GM12801 (cell line): ENCODE results near the gene WWOX.

Experiments
- TF ChIP-seq, protein P1 (sequence below): IDR thresholded peaks from one replicate; pipeline ENCODE4 v1.5.1; 2011; ENCODE audit warnings: control low read depth; ENCODE audit not compliant: insufficient read length; ENCODE audit errors: extremely low read depth

WWOX gene

DNA sequence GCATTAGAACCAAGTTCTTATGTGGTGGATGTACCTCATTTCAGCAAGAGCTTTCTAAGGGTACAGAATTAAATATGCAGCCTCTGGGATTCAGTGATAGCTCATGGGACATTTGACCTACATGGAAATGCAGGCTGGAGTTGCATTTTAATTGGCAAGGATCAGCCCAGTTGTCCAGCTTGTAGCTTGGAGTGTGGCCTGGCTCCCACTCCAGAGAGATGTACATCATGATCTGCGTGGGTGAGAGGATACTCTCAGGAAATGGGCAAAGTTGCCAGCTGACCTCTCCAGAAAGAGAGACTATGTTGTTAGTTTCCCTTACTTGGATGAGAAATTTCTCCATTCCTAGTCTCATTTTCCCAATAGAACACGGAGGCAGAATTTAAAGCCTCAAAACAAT is 945.7 kb downstream of the WWOX start:
- TF ChIP-seq, protein P1, sequence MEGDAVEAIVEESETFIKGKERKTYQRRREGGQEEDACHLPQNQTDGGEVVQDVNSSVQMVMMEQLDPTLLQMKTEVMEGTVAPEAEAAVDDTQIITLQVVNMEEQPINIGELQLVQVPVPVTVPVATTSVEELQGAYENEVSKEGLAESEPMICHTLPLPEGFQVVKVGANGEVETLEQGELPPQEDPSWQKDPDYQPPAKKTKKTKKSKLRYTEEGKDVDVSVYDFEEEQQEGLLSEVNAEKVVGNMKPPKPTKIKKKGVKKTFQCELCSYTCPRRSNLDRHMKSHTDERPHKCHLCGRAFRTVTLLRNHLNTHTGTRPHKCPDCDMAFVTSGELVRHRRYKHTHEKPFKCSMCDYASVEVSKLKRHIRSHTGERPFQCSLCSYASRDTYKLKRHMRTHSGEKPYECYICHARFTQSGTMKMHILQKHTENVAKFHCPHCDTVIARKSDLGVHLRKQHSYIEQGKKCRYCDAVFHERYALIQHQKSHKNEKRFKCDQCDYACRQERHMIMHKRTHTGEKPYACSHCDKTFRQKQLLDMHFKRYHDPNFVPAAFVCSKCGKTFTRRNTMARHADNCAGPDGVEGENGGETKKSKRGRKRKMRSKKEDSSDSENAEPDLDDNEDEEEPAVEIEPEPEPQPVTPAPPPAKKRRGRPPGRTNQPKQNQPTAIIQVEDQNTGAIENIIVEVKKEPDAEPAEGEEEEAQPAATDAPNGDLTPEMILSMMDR: no peak

DNA sequence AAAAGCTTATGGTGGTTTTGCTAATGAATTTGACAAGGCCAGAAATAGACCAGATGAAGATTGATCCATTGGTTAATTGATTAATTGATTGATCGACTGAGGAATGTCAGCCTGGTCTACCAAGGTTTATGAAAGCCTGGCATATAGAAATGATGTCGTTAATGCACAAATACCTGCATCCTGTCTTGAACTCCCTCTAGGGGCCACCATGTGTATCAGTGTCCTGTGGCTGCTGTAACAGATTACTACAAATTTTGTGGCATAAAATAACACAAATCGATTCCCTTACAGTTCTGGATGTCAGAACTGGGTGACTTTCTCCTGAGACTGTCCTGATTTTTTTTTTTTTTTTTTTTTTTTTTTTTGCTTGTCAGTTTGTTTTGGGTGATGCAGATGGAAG is 947.9 kb downstream of the WWOX start:
- TF ChIP-seq, protein P1: no peak

DNA sequence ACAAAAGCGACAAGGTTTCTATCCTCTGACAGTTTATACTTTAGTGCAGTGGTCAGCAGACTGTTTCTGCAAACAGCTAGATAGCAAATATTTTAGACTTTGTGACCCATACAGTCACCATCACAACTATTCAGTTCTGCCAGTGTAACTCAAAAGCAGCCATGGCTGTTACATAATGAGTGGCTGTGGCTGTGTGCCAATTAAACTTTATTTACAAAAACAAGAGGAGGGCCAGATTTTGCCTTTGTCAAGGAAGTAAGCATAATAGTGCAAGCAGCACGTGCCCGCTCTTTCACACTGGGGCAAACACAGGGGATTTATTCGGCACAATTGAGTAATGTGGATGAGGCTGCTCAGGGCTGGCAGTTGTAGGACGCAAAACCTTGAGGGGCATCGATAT is 949.6 kb downstream of the WWOX start:
- TF ChIP-seq, protein P1: no peak

DNA sequence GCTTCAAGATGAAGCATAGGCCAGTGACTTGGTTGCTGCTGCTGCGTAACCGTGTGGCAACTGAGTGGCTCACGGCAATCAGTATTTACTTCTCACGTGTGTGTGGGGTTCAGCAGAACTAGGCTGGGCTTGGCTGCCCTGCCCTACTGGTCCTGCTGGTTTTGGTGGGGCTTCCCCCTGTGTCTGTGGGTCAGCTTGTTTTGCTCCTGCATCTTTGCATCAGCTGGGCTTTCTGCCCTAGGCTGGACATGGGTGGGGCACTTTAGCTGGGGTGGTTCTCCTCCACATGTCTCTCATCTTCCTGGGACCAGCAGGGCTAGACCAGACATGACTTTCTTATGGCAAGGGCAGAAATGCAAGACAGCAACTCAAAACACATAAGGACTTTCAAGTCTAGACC is 950.6 kb downstream of the WWOX start:
- TF ChIP-seq, protein P1: no peak

DNA sequence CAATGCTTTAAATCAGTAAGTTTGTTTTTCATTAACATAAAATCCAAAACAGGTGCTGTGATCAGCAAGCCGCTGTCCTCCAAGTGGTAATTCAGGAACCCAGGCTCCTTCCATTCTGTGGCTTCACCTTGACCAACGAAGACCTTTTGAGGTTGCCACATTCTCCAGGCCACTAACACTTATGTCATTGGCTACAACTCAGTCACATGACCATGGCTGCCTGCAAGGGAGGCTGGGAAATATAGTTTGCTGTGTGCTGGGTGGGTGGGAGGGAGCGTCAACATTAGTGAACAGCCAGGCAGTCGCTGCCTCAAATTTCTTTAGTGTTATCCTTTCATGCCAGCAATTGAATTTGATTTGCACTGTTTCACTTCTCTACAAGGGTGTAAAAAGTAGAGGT is 951.9 kb downstream of the WWOX start:
- TF ChIP-seq, protein P1: no peak

DNA sequence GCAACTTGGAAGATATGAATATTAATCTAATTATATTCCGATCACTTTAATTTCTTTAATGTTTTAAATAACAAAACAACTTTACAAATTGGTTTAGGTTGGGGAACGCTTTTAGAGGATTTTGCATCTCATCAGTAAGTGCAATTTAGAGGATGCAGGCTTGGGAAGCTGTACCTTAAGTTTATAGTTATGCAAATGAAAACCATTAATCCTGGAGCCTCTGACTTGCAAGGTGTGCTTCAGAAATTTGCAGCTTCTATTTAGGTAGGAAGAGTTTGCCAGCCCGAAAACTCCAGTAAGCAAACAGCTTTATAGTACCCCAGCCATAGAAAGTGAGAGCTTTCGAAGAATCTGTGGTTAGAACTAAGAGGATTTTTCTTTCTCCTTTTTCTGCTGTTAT is 954.1 kb downstream of the WWOX start:
- TF ChIP-seq, protein P1: no peak

DNA sequence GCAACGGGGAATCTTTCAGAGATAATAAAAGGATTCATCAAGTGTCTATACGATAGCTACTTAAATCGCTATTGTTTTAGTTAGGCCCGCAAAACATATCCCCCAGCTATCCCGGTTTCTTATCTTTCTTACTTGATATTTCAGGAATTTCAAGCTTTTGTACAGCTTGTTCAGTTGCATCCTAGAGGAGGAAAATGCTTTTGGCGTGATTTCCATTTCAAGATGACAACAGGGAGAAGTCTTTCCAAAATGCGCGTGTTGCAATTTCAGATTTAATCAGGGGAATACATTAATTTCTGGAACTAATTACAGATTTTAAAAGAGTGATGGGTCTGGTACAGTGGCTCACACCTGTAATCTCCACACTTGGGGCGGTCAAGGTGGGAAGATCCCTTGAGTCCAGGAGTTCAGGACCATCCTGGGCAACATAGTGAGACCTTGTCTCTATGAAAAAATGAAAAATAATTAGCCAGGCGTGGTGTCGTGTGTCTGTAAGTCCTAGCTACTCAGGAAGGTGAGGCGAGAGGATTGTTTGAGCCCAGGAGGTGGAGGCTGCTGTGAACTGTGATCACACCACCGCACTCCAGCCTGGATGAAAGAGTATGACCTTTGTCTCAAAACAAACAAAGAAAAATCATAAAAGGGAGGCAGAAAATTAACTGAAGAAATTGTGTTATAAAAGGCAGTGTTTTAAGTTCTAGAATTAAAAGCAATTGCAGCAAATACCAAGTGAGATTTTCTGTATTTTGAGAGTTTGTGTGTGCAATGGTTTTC is 954.9 kb downstream of the WWOX start:
- TF ChIP-seq, protein P1: no peak
